Activated naive CD4-positive, alpha-beta T cell treated with Interleukin-2 at 50 U/mL for 16 hours (primary cell): ENCODE measurements around the gene RHOV.
"Not testable (repeated sequence)": the region's sequence is repeated elsewhere in the genome, so short reads cannot be mapped to it uniquely, and the experiment has no call there.

ENCODE experiments used
- DNase-seq: peaks from one replicate; pipeline ENCODE4 v3.0.0-alpha.2; 2020

RHOV gene

DNA sequence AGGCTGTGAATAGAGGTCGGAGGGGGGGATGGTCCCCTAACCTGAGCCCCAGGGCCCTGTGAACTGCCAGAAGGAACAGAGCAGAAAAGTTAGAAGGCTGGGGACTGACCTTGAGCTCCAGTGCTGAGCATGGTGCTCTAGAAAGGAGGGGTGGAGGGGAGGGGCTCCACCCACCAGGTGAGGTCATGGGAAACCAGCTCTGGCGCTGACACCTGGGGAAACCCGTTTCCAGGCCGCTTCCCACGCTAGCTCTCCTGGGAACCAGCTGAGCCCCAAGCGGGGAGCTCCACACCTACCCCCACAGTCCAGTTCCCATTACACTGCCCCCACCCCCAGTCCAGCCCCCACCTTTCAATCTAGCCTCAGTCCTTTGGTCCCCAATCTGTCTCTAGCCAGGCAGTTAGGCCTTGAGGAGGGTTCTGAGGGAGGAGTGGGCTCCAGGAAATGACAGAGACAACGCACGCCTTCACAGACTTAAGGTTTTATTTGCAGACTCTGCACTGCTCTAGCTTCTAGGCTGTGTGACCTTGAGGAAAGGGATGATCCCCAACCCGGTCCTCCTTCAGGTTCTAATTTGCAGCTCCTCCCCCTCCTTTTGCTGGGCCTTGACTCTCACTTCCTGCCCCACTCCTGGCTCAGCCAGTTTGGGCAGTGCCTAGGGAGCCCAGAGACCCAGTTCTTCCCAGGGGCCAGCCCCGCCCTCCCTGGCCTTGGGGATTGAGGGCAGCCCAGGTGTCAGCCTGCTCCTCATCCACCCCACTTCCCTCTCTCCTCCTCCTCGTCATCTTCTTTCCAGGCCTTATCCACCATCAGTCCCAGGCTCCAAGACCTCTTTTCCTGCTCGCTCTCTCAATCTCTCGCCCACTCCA, 2.1 kb downstream of the RHOV start:
- DNase-seq: peak; percentile 35

DNA sequence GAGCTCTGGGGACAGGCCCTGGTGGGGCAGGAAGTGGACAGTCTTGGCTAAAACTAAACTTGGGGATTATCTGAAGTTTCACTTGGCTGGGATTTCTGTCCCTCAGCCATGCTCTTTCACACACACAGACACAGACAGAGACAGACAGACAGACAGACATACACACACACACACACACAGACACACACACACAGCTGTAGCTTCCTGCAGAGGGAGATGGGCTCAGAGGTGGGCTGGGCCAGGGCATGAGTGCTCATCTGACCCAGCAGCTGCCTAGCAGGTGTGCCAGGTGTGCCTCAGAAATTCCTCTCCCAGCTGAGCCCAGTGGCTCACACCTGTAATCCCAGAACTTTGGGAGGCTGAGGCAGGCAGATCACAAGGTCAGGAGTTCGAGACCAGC, 3.3 kb downstream of the RHOV start:
- no peak for DNase-seq

DNA sequence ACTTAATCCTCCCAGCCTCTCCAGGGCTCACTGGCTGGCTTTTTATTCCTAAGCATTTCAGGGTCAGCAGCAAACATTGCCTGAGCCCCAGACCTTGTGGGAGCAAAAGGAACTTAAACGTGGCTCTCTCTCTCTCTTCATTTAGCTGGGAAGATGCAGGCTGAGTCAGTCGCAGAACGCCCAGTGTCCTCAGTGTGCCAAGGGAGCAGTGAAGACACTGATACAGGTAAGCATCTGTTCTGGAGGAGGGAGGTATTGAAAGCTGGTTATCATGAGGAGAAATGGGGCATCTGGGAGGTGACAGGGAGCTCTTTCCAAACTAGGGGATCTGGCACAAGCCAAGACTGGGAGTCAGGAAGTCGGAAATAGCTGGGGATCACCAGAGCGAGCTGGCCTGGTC, 4.3 kb downstream of the RHOV start:
- DNase-seq: no peak

DNA sequence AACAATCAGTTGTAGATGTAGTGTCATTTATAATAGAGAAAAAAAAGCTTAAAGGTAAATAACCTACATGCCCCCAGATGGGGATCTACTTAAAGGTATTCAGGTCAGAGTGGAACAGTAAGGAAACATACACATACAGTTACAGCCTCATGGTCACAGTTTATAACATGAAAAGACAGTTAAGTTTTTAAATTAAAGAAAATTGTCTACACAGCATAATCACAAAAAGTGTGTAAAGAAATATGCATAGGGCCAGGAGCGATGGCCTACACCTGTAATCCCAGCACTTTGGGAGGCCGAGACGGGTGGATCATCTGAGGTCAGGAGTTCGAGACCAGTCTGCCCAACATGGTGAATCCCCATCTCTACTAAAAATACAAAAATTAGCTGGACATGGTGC, 6.8 kb downstream of the RHOV start:
- DNase-seq: no peak

DNA sequence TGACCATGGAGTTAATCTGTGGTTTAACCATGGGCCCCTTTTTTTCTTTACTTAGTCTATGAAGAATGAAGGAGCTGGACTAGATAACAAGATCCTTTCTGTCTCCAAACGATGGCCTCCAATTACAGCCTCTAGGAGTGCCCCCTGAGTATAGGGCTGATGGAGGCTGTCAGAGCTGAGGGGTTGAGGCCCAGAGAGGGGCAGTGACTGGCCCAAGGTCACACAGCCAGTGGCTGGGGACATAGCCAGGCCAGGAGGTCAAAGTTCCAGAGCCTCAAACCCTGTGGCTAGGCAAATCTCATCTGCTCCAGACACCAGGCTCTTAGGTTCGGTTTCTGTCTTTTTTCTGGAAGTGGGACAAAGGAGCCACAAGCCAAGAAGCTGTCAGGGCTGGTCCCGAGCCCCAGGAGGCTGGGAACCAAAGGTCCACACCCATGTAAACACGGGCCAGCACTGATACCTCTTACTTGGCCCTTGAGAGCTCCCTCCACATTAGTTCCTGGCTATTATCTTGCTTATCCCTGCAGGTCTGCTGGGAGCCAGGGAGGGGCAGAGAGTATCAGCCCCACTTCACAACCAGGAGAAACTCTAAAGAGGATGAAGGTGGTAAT, 10.3 kb downstream of the RHOV start:
- DNase-seq: no peak

DNA sequence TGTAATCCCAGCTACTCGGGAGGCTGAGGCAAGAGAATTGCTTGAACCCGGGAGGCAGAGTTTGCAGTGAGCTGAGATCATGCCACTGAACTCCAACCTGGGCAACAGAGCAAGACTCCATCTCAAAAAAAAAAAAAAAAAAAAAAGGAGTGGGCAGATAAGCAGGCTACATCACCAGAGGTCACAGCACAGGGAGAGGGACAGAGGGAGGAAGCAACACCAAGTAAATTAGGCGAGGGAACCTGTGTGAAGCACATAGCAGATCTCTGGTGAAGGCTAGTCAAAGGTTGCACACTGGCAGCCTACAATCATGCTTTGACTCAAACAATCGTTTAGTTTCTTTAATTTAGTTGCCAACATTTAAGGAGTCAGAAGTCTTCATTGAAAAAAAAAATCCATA, 12.9 kb downstream of the RHOV start:
- not testable (repeated sequence) for DNase-seq

DNA sequence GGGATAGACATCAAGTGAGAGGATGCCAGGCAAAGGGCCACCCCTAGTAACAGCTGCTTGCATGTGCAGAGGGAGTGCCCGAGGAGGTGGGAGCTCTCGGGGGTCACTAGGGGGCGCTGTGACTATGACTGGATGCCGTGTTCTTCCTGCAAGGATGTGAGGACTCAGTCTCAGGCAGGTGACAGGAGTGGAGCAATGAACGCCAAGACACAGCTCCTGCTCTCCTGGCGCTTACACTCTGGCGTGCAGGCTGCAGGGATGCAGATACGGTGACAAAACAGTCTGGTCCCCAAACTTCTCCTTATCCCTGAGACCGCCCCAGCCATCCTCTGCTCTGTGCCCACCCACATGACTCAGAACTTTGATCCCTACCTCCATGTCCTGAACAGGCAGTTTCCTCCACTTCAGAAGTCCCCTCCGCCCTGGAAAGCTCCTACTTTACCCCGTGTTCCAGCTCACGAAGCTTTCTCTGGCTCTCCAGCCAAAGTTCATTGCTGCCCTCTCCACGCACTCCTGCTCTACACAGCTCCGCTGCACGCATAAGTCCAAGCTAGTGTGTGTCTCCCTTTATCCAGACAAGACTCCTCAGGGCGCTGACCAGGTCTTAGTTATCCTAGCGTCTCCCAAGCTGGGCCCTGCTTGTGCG, 14.7 kb downstream of the RHOV start:
- DNase-seq: peak; percentile 81

DNA sequence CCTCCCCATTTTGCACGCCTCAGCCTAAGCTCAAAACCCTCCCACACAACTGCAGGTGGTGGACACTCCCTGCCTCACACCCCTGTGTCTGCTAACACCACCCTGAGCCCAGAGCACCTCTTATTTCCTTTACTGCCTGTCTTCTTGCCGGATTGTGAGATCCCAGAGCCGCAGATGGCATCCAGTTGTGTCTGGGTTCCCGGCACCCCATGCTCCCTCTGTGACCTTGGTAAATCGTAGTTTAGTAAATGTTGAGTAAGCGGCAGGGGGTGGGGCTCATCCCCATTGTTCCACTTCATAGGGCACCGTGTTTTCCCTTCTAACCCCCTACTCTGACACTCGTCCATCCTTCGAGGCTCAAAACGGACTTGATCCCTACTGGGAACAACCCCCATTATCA, 15.3 kb downstream of the RHOV start:
- DNase-seq: no peak

DNA sequence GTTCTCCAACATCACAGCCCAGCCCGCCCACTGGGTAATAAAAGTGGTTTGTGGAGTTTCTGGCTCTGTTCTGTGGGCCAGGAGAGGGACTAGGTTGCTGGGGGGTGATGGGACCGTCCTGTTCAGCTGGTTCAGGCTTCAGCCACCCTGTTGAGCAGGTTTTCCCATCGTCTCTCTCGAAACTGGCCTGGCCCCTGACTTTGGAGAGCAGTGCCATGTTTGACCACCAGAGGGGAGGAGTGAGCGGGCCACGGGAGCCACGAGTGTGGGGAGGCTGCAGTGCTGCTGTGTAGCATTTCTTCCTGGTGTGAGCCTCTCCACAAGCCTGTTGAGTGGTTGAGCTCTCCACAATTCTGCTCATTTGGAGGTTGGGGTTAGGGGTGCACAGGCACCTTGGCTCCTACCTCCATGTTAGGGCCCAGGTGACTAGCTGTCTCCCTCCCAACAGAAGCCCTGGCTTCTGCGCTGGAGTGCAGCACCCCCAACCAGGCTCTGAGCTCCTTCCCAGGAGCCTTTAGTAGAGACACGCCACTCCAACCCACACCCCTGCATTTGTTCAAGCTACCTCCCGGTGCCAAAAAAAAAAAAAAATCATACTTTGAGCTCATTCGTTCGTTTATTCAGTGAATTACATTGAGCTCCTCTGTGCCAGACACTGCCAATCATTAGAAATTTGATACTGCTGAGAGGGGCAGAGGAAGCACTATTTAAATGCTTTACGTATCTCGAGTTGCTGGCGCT, 16.3 kb downstream of the RHOV start:
- DNase-seq: peak; percentile 83

DNA sequence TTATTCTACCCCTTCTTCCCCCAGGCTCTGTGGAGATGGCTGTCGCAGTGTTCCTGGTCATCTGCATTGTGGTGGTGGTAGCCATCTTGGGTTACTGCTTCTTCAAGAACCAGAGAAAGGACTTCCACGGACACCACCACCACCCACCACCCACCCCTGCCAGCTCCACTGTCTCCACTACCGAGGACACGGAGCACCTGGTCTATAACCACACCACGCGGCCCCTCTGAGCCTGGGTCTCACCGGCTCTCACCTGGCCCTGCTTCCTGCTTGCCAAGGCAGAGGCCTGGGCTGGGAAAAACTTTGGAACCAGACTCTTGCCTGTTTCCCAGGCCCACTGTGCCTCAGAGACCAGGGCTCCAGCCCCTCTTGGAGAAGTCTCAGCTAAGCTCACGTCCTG, 17.3 kb downstream of the RHOV start:
- DNase-seq: no peak

DNA sequence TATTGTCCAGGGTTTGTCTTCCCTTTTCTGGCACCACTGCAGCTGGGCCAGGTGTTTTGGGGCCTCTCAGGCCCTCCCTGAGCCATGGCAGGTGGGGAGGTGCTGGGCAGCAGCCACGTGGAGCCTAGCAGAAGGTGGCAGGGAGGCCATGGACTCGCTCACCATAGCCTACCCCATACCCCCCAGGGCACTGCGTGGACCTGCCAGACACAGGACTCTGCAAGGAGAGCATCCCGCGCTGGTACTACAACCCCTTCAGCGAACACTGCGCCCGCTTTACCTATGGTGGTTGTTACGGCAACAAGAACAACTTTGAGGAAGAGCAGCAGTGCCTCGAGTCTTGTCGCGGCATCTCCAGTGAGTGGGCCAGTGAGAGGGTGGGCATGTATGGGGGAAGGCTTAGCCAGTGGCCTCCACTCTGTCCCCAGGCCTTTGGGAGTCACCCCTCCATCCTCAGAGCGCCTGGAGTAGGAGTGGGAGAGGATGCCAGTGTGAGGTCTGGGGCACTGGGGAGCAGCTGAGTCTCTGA, 18.3 kb downstream of the RHOV start:
- no peak for DNase-seq

DNA sequence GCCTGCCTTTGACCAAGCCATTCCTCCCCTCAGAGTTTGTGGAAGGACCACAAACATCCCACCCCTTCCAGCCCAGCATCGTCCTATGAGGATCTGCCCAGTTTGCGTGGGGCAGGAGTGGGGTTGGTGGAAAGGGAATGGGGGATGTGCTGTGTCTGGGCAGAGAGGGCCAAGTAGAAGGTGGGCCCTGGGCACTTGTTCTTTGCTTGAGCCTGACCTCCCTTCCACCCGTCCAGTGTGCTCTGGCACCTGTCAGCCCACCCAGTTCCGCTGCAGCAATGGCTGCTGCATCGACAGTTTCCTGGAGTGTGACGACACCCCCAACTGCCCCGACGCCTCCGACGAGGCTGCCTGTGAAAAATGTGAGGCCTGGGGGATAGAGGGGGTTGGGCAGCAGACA, 19.9 kb downstream of the RHOV start:
- DNase-seq: no peak

DNA sequence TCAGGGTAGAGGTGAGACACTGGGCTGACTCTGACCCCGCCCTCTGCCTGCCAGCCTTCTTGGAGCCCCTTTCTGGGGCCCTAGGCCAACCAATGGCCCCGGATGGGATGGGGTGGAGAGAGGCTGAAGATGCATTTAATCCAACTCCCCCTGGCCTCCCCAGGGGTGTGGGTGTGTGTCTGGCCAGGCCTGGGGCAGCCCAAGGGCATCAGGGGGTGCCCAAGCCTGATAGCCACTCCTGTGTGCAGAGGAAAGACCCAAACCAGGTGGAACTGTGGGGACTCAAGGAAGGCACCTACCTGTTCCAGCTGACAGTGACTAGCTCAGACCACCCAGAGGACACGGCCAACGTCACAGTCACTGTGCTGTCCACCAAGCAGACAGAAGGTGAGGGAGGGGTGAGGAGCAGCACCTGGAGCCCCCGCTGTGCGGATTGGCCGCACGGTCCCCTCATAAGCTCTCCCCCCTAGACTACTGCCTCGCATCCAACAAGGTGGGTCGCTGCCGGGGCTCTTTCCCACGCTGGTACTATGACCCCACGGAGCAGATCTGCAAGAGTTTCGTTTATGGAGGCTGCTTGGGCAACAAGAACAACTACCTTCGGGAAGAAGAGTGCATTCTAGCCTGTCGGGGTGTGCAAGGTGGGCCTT, 20.7 kb downstream of the RHOV start:
- no peak for DNase-seq

DNA sequence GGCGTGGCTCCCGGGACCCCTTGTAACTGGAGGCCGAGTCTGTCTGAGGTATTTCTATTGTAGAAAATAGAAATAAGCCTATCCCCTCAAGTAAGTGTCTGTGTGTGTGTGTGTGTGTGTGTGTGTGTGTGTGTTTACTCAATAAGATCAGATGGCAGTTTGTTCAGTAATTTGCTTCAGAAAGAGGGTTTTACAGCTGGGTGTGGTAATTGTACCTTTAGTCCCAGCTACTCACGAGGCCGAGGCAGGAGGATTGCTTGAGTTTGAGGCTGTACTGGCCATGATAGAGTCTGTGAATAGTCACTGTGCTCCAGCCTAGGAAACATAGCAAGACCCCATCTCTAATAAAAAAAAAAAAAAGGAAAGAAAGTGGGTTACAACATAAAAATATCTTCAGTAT, 21.5 kb downstream of the RHOV start:
- no peak for DNase-seq

DNA sequence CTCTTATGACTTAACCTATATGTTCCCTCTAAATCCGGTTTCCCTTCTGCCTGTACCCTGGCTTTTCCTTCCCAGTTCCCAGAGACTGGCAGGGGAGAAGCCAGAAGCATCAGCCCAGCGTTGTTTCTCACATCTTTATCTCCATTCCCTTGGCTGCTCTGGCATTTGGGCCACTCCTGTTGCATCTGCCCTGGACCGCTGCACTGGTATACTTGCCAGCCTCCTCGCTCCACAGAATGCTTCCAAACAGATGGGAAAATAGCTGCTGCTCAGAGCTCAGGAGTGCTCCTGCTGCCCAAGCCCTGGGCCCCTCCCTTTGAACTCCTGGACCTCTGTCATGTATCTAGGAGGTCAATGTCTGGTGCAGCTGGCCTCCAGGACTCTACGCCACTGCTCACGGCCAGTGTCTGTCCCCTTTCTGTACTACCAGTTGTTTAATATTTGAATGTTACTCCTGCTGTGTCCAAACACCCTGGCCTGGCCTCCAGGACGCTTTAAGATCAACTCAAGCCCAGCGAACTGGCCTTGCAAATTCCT, 23.4 kb downstream of the RHOV start:
- DNase-seq: no peak

DNA sequence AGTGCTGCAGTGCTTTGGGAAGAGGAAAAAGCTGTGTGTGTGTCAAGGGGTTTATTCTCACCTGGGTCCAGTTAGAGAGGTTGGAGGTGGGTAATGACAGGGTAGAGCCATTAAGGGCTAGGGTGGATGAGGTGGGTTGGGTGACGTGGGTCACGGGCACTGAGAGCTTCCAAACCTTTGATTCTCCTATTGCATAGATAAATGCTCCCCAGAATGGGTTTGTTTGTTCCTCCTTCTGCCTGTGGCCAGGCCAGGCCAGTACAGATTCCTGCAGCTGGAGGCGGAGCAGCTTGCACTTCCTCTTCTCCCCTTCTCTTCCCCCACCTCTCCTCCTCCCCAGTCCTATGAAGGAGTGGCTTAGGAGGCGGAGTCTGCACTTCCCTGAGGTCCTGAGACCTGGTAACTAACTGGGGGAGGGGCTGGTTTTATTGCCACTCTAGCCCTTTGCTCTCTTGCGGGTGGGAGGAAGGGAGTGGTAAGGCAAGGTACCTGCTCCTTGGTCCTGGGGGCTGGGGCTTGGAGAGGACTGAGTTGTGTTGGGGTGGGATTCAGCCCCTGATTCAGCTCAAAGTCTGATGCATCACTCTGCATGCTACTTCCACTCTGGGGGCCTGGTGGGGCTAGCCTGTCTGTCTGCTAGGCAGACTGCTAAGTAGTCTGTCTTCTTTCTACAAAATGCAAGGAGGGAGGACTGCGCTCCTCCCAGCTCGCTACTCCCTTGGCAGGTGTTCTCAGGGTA, 26.6 kb downstream of the RHOV start:
- no peak for DNase-seq

DNA sequence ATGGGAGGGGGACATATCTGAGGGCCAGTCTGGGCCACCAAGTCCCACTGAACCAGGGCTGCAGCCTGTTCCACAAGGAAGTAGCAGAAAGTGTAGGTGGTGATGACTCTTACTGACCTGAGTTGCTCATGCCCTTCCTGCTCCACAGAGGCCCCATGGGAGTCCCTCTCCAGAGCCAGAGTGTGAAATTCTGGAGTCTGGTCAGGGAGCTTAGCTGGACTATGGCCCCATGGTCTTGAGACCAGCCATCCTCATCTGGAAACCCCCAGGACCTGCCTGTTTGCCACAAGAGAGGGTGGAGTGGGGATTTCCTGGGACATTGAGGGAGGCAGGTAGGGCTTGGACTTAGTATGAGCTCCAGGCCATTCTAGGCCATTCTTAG, 27.2 kb downstream of the RHOV start:
- no peak for DNase-seq

DNA sequence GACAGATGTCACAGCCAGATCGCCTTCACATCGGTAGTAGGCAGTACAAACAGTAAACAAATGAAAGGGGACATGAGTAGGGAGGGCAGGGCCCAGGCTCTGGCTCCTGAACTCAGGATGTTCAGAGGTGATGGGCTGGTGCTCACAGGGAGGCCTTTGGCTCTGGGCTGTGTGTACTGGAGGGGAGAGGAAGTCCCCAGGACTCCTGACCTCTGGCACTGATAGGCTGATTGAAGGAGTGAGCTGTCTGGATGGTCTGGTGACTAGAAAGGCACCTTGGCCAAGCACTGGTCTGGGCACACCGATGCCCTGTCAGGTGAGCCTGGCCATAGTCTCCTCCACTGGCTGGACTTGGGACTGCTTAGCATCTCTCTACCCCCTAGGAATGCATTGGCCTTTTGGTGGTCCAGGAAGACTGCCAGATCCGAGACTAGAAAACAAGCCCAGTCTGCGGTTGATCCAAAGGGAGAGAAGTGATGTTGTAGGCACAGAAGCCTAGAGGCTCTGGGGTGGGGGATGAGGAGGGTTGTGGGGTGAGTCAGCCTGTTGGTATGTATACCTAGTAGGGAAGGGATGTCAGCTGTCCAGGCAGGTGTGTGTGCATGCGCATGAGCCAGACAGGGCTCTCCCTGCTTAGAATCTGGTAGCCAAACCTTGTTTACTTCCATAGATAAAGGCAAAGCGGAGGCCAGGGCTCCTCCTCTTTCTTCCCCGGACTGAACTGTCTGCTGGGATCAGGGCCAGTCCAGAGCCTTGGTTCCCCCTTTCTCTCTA, 28.3 kb downstream of the RHOV start:
- DNase-seq: no peak

DNA sequence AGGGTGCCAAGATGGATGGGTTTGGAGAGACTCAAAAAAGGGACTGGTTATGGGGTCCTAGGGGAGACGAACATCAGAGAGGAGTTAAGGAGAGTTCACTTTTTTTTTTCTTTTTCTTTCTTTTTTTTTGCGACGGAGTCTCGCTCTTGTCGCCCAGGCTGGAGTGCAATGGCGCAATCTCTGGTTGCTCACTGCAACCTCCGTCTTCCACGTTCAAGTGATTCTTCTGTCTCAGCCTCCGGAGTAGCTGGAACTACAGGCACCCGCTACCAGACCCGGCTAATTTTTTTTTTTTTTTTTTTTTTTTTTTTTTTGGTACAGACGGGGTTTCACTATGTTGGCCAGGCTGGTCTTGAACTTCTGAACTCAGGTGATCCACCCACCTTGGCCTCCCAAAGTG, 29.0 kb downstream of the RHOV start:
- DNase-seq: no peak

DNA sequence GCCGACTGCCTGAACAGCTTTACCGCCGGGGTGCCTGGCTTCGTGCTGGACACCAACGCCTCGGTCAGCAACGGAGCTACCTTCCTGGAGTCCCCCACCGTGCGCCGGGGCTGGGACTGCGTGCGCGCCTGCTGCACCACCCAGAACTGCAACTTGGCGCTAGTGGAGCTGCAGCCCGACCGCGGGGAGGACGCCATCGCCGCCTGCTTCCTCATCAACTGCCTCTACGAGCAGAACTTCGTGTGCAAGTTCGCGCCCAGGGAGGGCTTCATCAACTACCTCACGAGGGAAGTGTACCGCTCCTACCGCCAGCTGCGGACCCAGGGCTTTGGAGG, 29.4 kb downstream of the RHOV start:
- peak; percentile 46 for DNase-seq
